Retina (tissue), 1 donor: ENCODE results near the gene TXK.

Experiments
- DNase-seq: peaks from one replicate; pipeline ENCODE4 v3.0.0-alpha.2; 2016

Gene TXK

GRCh38 chr4:48100256-48100655 lies 33.8 kb downstream of the TXK start:
- no peak for DNase-seq

- DNase-seq = no peak
Measured at GRCh38 chr4:48095441-48095840, 38.6 kb downstream of the TXK start.

- no peak for DNase-seq
Measured at GRCh38 chr4:48093991-48094416, 40.0 kb downstream of the TXK start.

- DNase-seq = no peak
Measured at GRCh38 chr4:48090621-48091020, 43.4 kb downstream of the TXK start.

- DNase-seq = no peak
Measured at GRCh38 chr4:48085821-48086589, 48.0 kb downstream of the TXK start.

GRCh38 chr4:48082956-48083355 lies 51.1 kb downstream of the TXK start:
- no peak for DNase-seq

GRCh38 chr4:48081196-48081595 lies 52.9 kb downstream of the TXK start:
- DNase-seq = no peak

- DNase-seq = no peak
Measured at GRCh38 chr4:48079972-48080391, 54.1 kb downstream of the TXK start.

- no peak for DNase-seq
Measured at GRCh38 chr4:48078862-48079655, 55.0 kb downstream of the TXK start.

GRCh38 chr4:48078425-48078824 lies 55.6 kb downstream of the TXK start:
- DNase-seq = no peak

- DNase-seq = no peak
Measured at GRCh38 chr4:48074657-48075056, 59.4 kb downstream of the TXK start.

GRCh38 chr4:48073567-48074103 lies 60.4 kb downstream of the TXK start:
- no peak for DNase-seq

- no peak for DNase-seq
Measured at GRCh38 chr4:48071191-48071590, 62.9 kb downstream of the TXK start.

- DNase-seq = no peak
Measured at GRCh38 chr4:48069026-48069425, 65.0 kb downstream of the TXK start.

GRCh38 chr4:48068182-48068581 lies 65.9 kb downstream of the TXK start:
- no peak for DNase-seq

GRCh38 chr4:48067536-48067935 lies 66.5 kb downstream of the TXK start:
- no peak for DNase-seq

GRCh38 chr4:48065587-48066052 lies 68.4 kb downstream of the TXK start:
- no peak for DNase-seq

GRCh38 chr4:48064349-48064748 lies 69.7 kb downstream of the TXK start:
- DNase-seq = no peak

- DNase-seq = no peak
Measured at GRCh38 chr4:48058617-48059530, 75.2 kb downstream of the TXK start.

GRCh38 chr4:48051078-48051477 lies 83.0 kb downstream of the TXK start:
- no peak for DNase-seq

- no peak for DNase-seq
Measured at GRCh38 chr4:48049483-48049882, 84.6 kb downstream of the TXK start.

GRCh38 chr4:48047896-48048295 lies 86.2 kb downstream of the TXK start:
- no peak for DNase-seq

GRCh38 chr4:48047421-48047844 lies 86.6 kb downstream of the TXK start:
- DNase-seq = no peak
